K562 (cell line): ENCODE measurements around the gene PLEKHO1. TPM values are rescaled to one million over a fixed set of nuclear protein-coding genes. Genes with fewer than 3 reads are reported as not detected.

Experiments used
- ATAC-seq: fragments of 200-7000 bp; cut with Tn5 transposase; 3 replicates; pipeline ENCODE4 v1.9.1; 2020; ENCODE audit warnings: moderate library complexity
- BruUV-seq: library from RNA; stranded (reverse); fragments of 400-500 nt; replicated peaks from 2 replicates; lab custom pipeline; 2021; lab: Mats Ljungman, UMichigan
- CTCF ChIA-PET: fragments of 300-600 bp; formaldehyde crosslinking; extraction: SDS; loops from one replicate; lab custom pipeline; 2021; ENCODE audit warnings: low intra/inter-chr PET ratio; lab: Yijun Ruan, JAX
- POLR2A ChIA-PET: fragments of 300-600, 350-650 bp; sonication (Branson Sonifier 250); formaldehyde crosslinking; extraction: SDS; loops from one replicate; lab custom pipeline; 2021; ENCODE audit warnings: antibody characterized with exemption, inconsistent platforms; lab: Yijun Ruan, JAX
- DNase-seq, 4 experiments: peaks; one replicate each; pipeline versions ENCODE4 v3.0.0 to v3.0.0-alpha.2; 2011 to 2018; ENCODE audit warnings: low spot score in 3 of 4, mixed read lengths in 3 of 4; ENCODE audit errors: extremely low read depth in 1 of 4
- FAIRE-seq: peaks from 2 replicates; lab custom pipeline; 2011; peaks lifted over from hg19 to GRCh38; lab: Jason Lieb, UNC
- H2AFZ ChIP-seq: 2 replicates; pipeline ENCODE4 v1.6.0; 2011; ENCODE audit warnings: low read depth, low read length, control low read depth, inconsistent platforms
- H3K27ac ChIP-seq: fragments of 200-600 bp; 3 replicates; pipeline ENCODE4 v1.8.0; 2011; ENCODE audit warnings: low read depth, mild to moderate bottlenecking, control low read depth, inconsistent platforms, low read length, moderate library complexity, mixed read lengths; ENCODE audit errors: extremely low read depth
- H3K27me3 ChIP-seq, 2 experiments: fragments of 300-600 bp in 1 of 2; 2 replicates in 1 of 2; 3 replicates in 1 of 2; pipeline versions ENCODE4 v1.6.0 to v1.8.0; 2011; ENCODE audit warnings: inconsistent platforms in 2 of 2, low read length in 2 of 2, mild to moderate bottlenecking in 1 of 2, mixed read lengths in 1 of 2, moderate library complexity in 1 of 2; ENCODE audit not compliant: control insufficient read depth in 2 of 2, insufficient read depth in 2 of 2
- H3K36me3 ChIP-seq: fragments of 300-600 bp; 3 replicates; pipeline ENCODE4 v1.8.0; 2011; ENCODE audit warnings: mild to moderate bottlenecking, low read length, inconsistent platforms; ENCODE audit not compliant: control insufficient read depth, insufficient read depth
- H3K4me1 ChIP-seq, 2 experiments: fragments of 200-600 bp in 1 of 2; replicated peaks in 1 of 2; 2 replicates in 1 of 2; 3 replicates in 1 of 2; pipeline versions ENCODE4 v1.5.1 to v1.8.0; 2011; ENCODE audit warnings: inconsistent platforms in 2 of 2, low read length in 2 of 2, mild to moderate bottlenecking in 1 of 2, mixed read lengths in 1 of 2, moderate library complexity in 1 of 2; ENCODE audit not compliant: control insufficient read depth in 2 of 2, insufficient read depth in 2 of 2
- H3K4me2 ChIP-seq: 2 replicates; pipeline ENCODE4 v1.6.1; 2011; ENCODE audit warnings: low read length, control low read depth, inconsistent platforms, mixed read lengths; ENCODE audit not compliant: insufficient read depth
- H3K4me3 ChIP-seq: fragments of 200-600 bp; sonication (generic), shearing (Covaris generic); 2 replicates; pipeline ENCODE4 v1.5.1; 2016; ENCODE audit warnings: control low read depth, inconsistent platforms
- H3K79me2 ChIP-seq: fragments of 200-600 bp; 3 replicates; pipeline ENCODE4 v1.8.0; 2011; ENCODE audit warnings: low read length, inconsistent platforms; ENCODE audit not compliant: control insufficient read depth, insufficient read depth
- H3K9ac ChIP-seq, 2 experiments: 2 replicates each; pipeline versions ENCODE4 v1.6.0 to v1.6.1; 2011; ENCODE audit warnings: low read depth in 2 of 2, low read length in 2 of 2, control low read depth in 1 of 2, inconsistent platforms in 1 of 2, mild to moderate bottlenecking in 1 of 2, mixed read lengths in 1 of 2; ENCODE audit not compliant: insufficient read depth in 1 of 2
- H3K9me1 ChIP-seq: one replicate; pipeline ENCODE4 v1.6.0; 2011; ENCODE audit warnings: inconsistent platforms, mild to moderate bottlenecking, low read length, moderate library complexity; ENCODE audit not compliant: control insufficient read depth, insufficient read depth
- H3K9me3 ChIP-seq: replicated peaks from 2 replicates; pipeline ENCODE4 v1.5.1; 2011; ENCODE audit warnings: low read depth, low read length, inconsistent platforms; ENCODE audit not compliant: control insufficient read depth, insufficient read depth
- H4K20me1 ChIP-seq: replicated peaks from 2 replicates; pipeline ENCODE4 v1.6.1; 2011; ENCODE audit warnings: low read length, inconsistent platforms, mixed read lengths; ENCODE audit not compliant: control insufficient read depth, insufficient read depth
- CHD1 ChIP-seq: fragments of 200-600 bp; sonication (generic); IDR thresholded peaks from one replicate; pipeline ENCODE4 v1.6.1; 2012; ENCODE audit warnings: mild to moderate bottlenecking, moderate library complexity, low read length, inconsistent platforms
- HMGXB4 ChIP-seq: sonication (generic); formaldehyde crosslinking; IDR thresholded peaks from 2 replicates; pipeline ENCODE4 v1.8.1; 2023; ENCODE audit warnings: mild to moderate bottlenecking, missing genetic modification reagents
- MTA2 ChIP-seq: fragments of 450-650 bp; IDR thresholded peaks from 2 replicates; pipeline ENCODE4 v1.6.1; 2016; ENCODE audit warnings: low read depth
- NCOA4 ChIP-seq: fragments of 450-650 bp; IDR thresholded peaks from 2 replicates; pipeline ENCODE4 v1.6.1; 2018; ENCODE audit warnings: mild to moderate bottlenecking; ENCODE audit not compliant: partially characterized antibody
- RBBP5 ChIP-seq: fragments of 200-600 bp; sonication (generic); IDR thresholded peaks from 2 replicates; pipeline ENCODE4 v1.6.1; 2012; ENCODE audit warnings: borderline replicate concordance, mild to moderate bottlenecking, low read length, control low read depth, inconsistent platforms; ENCODE audit not compliant: insufficient read depth, poor library complexity, severe bottlenecking
- RBM17 ChIP-seq: fragments of 200-400 bp; formaldehyde crosslinking; IDR thresholded peaks from 2 replicates; pipeline ENCODE4 v1.6.1; 2017; ENCODE audit warnings: low read depth, mild to moderate bottlenecking, low read length, borderline replicate concordance
- RFX7 ChIP-seq: fragments of 250-450 bp; sonication (Bioruptor Pico); IDR thresholded peaks from 2 replicates; pipeline ENCODE4 v1.5.1; 2021; ENCODE audit warnings: mild to moderate bottlenecking
- ZBTB7A ChIP-seq: IDR thresholded peaks from 2 replicates; pipeline ENCODE4 v1.6.1; 2011; ENCODE audit warnings: low read depth, mild to moderate bottlenecking, low read length, moderate library complexity, borderline replicate concordance; ENCODE audit not compliant: control insufficient read depth
- ZNF253 ChIP-seq: fragments of 250-450 bp; sonication (Bioruptor Pico); conservative IDR thresholded peaks from 2 replicates; pipeline ENCODE4 v1.6.1; 2021; ENCODE audit warnings: mild to moderate bottlenecking
- WGBS: fragments of 100-300 bp; shearing (Covaris generic); methylation state at CpG from one replicate; pipeline ENCODE4 v1.1.6; 2016; ENCODE audit warnings: low coverage, mixed read lengths; ENCODE audit not compliant: insufficient coverage; ENCODE audit errors: missing lambda C conversion rate; 5-methylcytosine and 5-hydroxymethylcytosine counted together
- in situ Hi-C: fragments of 300-500 bp; cut with MboI; formaldehyde crosslinking; loops from 4 replicates; pipeline ENCODE4 v1.15.0; 2018; ENCODE audit warnings: inconsistent platforms, mixed read lengths
- intact Hi-C: fragments of 100-400 bp; cut with micrococcal nuclease; formaldehyde crosslinking; loops from 2 replicates; pipeline ENCODE4 v1.14.2; 2022
- polyA plus RNA-seq, 8 experiments: library from polyadenylated mRNA; depleted of rRNA in 4 of 8; stranded (reverse) in 5 of 8; unstranded in 3 of 8; fragments of >200 nt; fragmentation: Nextera tagmentation in 2 of 8; fragmentation: Illumina TruSeq in 1 of 8; extraction: Ambion mirVana in 2 of 8; extraction: Trizol in 1 of 8; gene quantifications; 2 replicates each; pipeline versions ENCODE4 v1.2.1 to v1.2.3, GENCODE V29; 2011 to 2014; ENCODE audit warnings: inconsistent platforms in 1 of 8, missing spikeins in 1 of 8
- total RNA-seq, 7 experiments: library from RNA; depleted of rRNA in 6 of 7; stranded (reverse); fragments of >200 nt in 6 of 7; fragmentation: Illumina TruSeq in 2 of 7; extraction: Trizol in 2 of 7; gene quantifications; 2 replicates each; pipeline versions ENCODE4 v1.2.1 to v1.2.3, GENCODE V29; 2011 to 2021; ENCODE audit warnings: low replicate concordance in 1 of 7

The PLEKHO1 gene
- total and polyA plus RNA-seq, 9 of the 15 experiments (the other 6 are each of a cell fraction or from before 2014, with no cell fraction given): 0.39 to 16.2 (median 9.6) TPM

DNA sequence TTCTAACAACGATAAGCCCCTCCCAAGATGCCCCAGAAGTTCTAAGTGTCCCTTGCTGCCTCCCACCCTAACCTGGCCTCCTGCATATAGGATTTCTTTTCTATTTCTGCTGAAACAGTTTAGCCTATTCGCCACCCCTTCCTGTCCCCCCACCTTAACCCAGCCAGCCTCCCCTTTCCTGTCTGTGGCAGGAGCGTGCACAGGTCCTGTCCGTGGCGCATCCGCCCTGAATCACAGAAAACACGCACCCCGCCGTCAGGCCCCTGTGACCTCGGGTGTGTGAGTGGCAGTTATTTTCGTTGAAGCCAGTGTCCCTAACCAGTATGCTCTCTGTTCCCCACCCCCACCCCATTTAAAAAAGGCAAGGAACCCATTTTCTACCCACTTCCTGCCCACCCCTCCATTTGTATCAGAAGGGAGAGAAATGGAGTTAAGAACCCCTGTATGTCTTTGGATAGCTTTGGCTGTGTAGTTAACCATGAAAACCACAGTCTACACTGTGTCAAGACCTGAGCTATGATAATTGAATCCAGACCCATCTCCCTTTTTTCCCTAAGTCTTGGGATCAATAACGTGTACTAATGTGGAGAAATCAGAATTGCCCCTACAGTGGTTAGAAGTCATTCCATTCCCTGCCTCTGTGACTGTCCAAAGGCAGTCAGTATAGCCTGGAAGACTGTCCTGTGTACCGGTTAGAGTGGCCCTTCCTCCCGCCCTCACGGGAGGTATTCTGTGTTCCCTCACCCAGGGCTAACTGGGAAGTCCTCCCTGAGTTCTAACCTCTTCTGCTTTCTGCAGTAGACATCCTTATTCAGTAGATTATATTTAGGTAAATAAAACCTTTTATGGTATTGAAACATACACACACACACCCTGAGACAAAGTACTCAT is 1.8 kb downstream of the PLEKHO1 start:
- H3K9me3 ChIP-seq: no peaks in the 10 kb centered on the region
- WGBS: 67% methylated on average over 15 of the region's 15 CpGs
- no peaks in the 10 kb centered on the region; the same call in 1 of the 2 replicates for H4K20me1 ChIP-seq
- DNase-seq (peak in 1 of 4 experiments; percentile 12), FAIRE-seq (no peak), ATAC-seq (no peak)
- H3K36me3 ChIP-seq: peaks cover 6% of the 10 kb centered on the region; the same call in 1 of the 3 replicates
- no peak overlapping the region for H3K27ac ChIP-seq
- peak overlapping the region; percentile 53; the same call in 1 of the 2 replicates for H3K4me3 ChIP-seq
- POLR2A ChIA-PET: interaction anchor here (0.7 to 5.3 kb wide), 4 partner anchors 10 to 264 kb away, joined by 3 to 57 read pairs (median 4); a partner anchor contains a TSS
- no peaks in the 10 kb centered on the region for H3K9me1 ChIP-seq
- H3K4me1 ChIP-seq: peaks cover 16 to 24% of the 10 kb centered on the region in 2 experiments; a peak in 4 of 5 replicates
- CTCF ChIA-PET: no interaction called here
- TF ChIP-seq CHD1: peak; percentile 5
- no peak for TF ChIP-seq NCOA4
- peak; percentile 17; the same call in 1 of the 2 replicates for TF ChIP-seq ZBTB7A
- in situ Hi-C loops (no loop called here), intact Hi-C loops (no loop called here)
- H3K27me3 ChIP-seq: no peaks in the 10 kb centered on the region
- peak overlapping the region; percentile 60 for H3K4me2 ChIP-seq
- peak overlapping the region; percentile 58 to 92; a peak in 2 of 4 replicates for H3K9ac ChIP-seq
- no peak overlapping the region for H2AFZ ChIP-seq
- peaks cover 5% of the 10 kb centered on the region; the same call in 1 of the 3 replicates for H3K79me2 ChIP-seq
- TSS peak; percentile 38 for BruUV-seq

DNA sequence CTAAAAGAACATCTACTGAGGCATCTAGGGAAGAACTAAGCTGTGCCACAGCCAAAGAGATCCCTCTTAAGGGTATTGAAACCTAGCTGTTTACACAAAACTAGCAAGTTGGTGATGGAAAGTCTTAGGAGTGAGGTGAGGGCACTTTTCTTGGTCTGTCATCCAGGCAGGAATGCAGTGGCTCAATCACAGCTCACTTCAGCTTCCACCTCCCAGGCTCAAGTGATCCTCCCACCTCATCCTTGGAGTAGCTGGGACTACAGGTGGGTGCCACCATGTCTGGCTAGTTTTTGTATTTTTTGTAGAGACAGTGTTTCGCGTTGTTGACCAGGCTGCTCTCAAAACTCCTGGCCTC is 2.4 kb downstream of the PLEKHO1 start:
- FAIRE-seq: no peak
- TF ChIP-seq RFX7 (CRISPR knock-in tag) (no peak), RBBP5 (no peak), RBM17 (no peak), MTA2 (no peak), HMGXB4 (CRISPR knock-in tag) (no peak), ZNF253 (CRISPR knock-in tag) (no peak)

More for the DNA sequence above, 2.4 kb downstream of the PLEKHO1 start:
- ATAC-seq (no peak), DNase-seq (no peak)
- Histone ChIP-seq H3K4me1 (peaks cover 13 to 24% of the 10 kb centered on the region in 2 experiments; a peak in 4 of 5 replicates), H3K9me3 (no peaks in the 10 kb centered on the region), H3K36me3 (peaks cover 10% of the 10 kb centered on the region; the same call in 1 of the 3 replicates), H3K4me3 (no peak overlapping the region), H3K9me1 (no peaks in the 10 kb centered on the region), H2AFZ (no peak overlapping the region), H3K9ac (no peak overlapping the region), H3K79me2 (peaks cover 5% of the 10 kb centered on the region; the same call in 1 of the 3 replicates), H3K27ac (no peak overlapping the region), H3K4me2 (no peak overlapping the region), H3K27me3 (no peaks in the 10 kb centered on the region), H4K20me1 (no peaks in the 10 kb centered on the region; the same call in 1 of the 2 replicates)
- no TSS peak for BruUV-seq
- intact Hi-C loops: no loop called here
- in situ Hi-C loops: no loop called here
- ChIA-PET CTCF (no interaction called here), POLR2A (interaction anchor here (0.7 to 5.3 kb wide), 4 partner anchors 11 to 265 kb away, joined by 3 to 57 read pairs (median 4); a partner anchor contains a TSS)
- WGBS: 77% methylated on average over 2 of the region's 2 CpGs
